GM10266 (cell line): Measurements from ENCODE around the gene DPH1.
"Not testable (repeated sequence)": the region's sequence is repeated elsewhere in the genome, so short reads cannot be mapped to it uniquely, and the experiment has no call there.

Experiments
- DNase-seq: peaks from one replicate; pipeline ENCODE4 v3.0.0; 2012; ENCODE audit errors: extremely low spot score
- TF ChIP-seq, protein P1 (sequence below): IDR thresholded peaks from 2 replicates; pipeline ENCODE4 v1.5.1; 2012; ENCODE audit warnings: mild to moderate bottlenecking, low read depth; ENCODE audit not compliant: control insufficient read depth, insufficient read depth; ENCODE audit errors: missing control alignments

DPH1 gene

DNA sequence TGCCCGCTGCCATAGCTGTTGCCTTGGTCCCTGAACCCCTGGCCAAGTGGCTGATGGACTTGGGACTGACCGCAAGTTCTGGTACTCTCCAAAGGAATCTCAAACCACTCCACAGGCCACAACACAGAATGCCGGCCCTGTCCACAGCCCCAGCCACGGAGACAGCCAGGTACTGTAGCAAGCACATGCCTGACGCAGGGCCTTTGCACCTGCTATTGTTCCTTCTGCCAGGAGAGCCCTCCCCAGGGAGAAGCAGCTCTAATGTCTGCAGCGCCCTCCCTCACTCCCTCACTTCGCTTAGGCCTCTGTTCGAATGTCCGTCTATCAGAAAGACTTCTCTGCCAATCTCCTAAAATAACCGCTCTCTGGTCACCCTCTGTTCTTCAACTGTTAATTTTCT, 20.2 kb upstream of the DPH1 start:
- DNase-seq, result no peak
- TF ChIP-seq, protein P1, sequence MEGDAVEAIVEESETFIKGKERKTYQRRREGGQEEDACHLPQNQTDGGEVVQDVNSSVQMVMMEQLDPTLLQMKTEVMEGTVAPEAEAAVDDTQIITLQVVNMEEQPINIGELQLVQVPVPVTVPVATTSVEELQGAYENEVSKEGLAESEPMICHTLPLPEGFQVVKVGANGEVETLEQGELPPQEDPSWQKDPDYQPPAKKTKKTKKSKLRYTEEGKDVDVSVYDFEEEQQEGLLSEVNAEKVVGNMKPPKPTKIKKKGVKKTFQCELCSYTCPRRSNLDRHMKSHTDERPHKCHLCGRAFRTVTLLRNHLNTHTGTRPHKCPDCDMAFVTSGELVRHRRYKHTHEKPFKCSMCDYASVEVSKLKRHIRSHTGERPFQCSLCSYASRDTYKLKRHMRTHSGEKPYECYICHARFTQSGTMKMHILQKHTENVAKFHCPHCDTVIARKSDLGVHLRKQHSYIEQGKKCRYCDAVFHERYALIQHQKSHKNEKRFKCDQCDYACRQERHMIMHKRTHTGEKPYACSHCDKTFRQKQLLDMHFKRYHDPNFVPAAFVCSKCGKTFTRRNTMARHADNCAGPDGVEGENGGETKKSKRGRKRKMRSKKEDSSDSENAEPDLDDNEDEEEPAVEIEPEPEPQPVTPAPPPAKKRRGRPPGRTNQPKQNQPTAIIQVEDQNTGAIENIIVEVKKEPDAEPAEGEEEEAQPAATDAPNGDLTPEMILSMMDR, result no peak

DNA sequence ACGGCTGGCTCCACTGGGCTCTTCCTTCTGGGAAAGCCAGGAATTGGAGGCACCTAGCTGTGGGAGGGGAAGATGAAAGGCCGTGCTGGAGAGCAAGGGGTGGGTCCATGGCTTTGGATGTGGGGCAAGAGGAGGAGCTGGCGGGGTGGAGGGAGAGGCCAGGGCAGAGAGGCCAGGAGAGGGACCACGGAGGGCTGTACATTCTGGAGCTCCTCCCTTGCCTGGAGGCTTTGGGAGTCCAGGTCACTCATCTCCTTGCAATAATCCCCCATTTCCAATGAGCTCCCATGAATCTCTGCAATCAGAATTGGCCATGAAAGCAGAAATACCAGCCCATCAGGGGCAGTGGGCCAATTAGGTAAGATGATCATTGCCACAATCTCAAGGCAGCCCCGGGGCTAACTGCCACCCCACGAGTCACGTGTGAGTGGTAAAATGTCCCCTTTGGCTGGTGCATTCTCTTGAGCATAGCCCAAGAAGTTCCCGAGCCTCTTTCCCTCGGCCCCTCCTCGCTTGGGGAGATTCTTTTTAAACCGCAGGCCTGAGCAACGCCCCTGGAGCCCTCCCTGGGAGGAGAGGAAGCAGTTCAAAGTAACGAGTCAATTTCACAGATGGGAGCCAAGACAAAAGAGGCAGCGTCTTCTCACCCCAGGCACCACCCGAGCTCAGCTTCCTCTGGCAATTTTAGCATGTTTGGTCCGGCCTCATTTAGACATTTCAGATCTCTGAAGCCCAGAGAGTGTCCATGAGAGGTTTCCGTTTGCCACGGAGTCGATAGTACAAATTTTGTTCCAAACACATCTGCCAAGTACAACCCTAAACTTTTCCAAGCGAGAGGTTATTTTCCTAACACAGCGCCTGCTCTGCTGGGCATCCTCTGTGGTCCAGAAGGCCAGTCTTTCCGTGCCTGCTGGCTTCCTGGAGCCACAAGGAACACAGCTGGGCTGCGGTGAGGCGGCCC, 18.3 kb upstream of the DPH1 start:
- TF ChIP-seq, protein P1, result no peak
- DNase-seq, result no peak

DNA sequence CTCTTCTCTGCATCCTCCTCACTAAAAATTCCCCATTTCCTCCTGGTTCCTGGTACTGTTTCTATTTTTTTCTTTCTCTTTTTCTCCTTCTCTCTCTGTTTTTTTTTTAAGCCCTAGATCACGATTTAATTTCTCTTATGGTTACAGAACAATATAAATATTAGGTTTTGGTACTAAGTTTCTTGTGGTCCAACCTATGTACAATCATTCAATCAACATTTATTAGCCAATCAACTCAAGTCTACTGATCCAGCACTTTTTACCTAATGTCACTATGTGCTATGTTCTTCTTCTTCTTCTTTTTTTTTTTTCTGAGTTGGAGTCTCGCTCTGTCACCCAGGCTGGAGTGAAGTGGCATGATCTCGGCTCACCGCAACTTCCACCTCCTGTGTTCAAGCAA, 17.5 kb upstream of the DPH1 start:
- TF ChIP-seq, protein P1, result no peak
- no peak for DNase-seq

DNA sequence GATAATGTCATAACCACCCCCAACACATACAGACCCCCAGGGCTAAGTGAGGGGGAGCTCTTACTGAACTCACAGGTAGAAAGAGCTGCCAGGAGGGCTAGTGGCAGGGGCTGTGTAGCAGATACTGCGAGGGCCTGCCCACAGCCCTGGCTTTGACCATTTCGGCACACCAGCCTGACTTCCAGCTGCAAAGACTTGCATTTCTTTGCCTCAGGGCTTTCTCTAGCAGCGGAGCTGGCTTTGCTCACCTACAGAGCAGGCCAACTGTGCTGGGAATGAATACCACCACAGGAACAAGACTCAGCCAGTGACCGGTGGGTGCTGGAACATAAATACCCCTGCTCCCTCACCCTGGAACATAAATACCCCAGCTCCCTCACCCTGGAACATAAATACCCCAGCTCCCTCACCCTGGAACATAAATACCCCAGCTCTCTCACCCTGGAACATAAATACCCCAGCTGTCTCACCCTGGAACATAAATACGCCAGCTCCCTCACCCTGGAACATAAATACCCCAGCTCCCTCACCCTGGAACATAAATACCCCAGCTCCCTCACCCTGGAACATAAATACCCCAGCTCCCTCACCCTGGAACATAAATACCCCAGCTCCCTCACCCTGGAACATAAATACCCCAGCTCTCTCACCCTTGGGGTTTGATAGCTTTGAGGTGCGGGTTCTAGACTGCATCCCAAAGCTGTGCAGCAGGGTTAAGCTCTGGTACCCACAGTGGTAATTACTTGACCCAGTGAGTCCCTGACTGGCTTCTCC, 16.5 kb upstream of the DPH1 start:
- not testable (repeated sequence) for DNase-seq

DNA sequence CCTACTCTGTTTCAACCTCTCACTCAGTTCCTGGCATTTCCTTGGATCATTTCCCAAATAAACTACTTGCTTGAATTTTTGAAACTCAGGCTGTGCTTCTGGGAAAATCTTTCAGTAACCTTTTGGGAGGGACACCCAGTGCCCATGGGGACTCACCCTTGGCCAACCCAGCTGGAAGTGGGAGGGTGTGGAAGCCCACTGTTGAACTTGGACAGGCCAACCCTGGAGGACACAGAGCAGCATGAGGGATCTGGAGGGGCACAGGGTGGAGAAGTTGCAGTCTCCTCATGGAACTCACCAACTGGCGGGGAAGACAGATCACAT, 16.0 kb upstream of the DPH1 start:
- no peak for DNase-seq
- TF ChIP-seq, protein P1, result no peak

DNA sequence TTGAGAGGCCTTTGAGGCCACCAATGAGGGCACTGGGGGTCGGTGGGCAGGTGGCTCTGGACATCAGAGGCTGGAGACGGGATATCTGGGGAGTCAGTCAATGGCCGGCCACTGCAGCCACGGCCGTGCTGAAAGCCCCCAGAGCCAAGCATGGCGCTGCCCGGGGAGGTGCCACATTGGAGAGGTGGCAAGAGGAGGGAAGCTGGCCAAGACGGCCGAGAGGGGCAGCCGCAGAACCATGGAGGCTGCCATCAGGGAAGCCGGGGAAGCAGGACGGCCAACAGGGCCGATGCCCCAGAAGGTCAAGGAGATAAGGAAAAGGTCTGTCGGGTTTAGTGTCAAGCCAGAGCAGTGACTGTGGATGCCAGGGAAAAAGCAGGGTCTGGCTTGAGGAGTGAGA, 14.6 kb upstream of the DPH1 start:
- TF ChIP-seq, protein P1, result no peak
- no peak for DNase-seq

DNA sequence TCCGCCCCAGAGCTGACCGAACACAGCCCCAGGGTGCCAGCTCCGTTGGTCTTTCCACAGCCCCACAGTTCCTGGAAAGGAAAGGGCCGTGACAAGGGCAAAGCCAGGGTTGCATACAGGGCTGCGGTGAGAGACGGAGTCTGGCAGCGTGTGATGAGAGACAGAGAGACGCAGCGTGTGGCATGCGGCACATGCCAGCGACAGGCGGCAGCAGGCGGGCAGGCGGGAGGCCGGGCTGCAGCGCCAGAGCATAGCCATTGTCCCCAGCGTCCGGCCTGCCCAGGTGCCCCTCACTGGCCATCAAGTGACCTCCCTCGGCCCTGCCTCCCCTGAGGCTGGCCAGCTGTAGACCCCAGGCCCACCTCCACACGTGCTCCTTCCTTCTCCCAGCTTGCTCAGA, 13.5 kb upstream of the DPH1 start:
- DNase-seq, result no peak
- TF ChIP-seq, protein P1, result no peak
